ENCODE results near the gene RPA3. TPM values are rescaled to one million over a fixed set of nuclear protein-coding genes. Genes with fewer than 3 reads are reported as not detected.

Gene RPA3
- total RNA-seq (10 to 100 TPM; 22.6 to 28.5 TPM), polyA plus RNA-seq (10 to 100 TPM; 23.1 to 40.9 TPM)
- long read RNA-seq, donor 1, partial matches to known transcripts: 37 of 39 reads
- long read RNA-seq, donor 1, other reads (novel, unspliced or antisense): 0 of 39 reads
- long read RNA-seq, donor 2, partial matches to known transcripts: 33 of 34 reads
- long read RNA-seq, donor 2, other reads (novel, unspliced or antisense): 0 of 34 reads
- long read RNA-seq, donor 3, partial matches to known transcripts: 15 of 15 reads
- long read RNA-seq, donor 3, other reads (novel, unspliced or antisense): 0 of 15 reads
- long read RNA-seq, donor 4, partial matches to known transcripts: 24 of 28 reads
- long read RNA-seq, donor 4, other reads (novel, unspliced or antisense): 0 of 28 reads
- long read RNA-seq, donor 5, partial matches to known transcripts: 45 of 49 reads
- long read RNA-seq, donor 5, other reads (novel, unspliced or antisense): 0 of 49 reads

GRCh38 chr7:7718492-7718891 is at the start of gene RPA3:
RPA3 (minus strand) TSS chr7:7718607; CDS start chr7:7640418, 78,189 bp downstream.
- Histone ChIP-seq H3K36me3 (ENCODE audit: control insufficient read depth in 4 of 4, insufficient read depth in 4 of 4, low read length in 4 of 4) (peaks cover 0 to 2% (median 0%) of the 10 kb centered on the region in 4 donors), H3K9me3 (ENCODE audit: control insufficient read depth in 4 of 4, insufficient read depth in 3 of 4, low read length in 3 of 4) (no peaks in the 10 kb centered on the region), H3K9ac (ENCODE audit: insufficient read depth in 1 of 2, low read length in 2 of 2) (no peak within 1 kb of the TSS), H3K4me1 (ENCODE audit: control insufficient read depth in 5 of 5, insufficient read depth in 5 of 5, low read length in 5 of 5) (peaks cover 0 to 2% (median 0%) of the 10 kb centered on the region in 5 donors), H3K27me3 (ENCODE audit: control insufficient read depth in 3 of 3, insufficient read depth in 3 of 3, low read length in 2 of 3) (no peaks in the 10 kb centered on the region), H3K4me3 (no peak within 1 kb of the TSS), H3K27ac (ENCODE audit: low read depth in 1 of 2, low read length in 1 of 2) (no peak within 1 kb of the TSS)
- TF ChIP-seq CTCF (IDR thresholded peaks at IDR 0.05; ENCODE audit: control extremely low read depth, extremely low read depth): no peak
- no peak for DNase-seq
- ATAC-seq (ENCODE audit: insufficient read depth, low FRiP score): no peak
- WGBS, 2 donors: 94 to 98% methylated on average over 1 of the region's 1 CpG

GRCh38 chr7:7766671-7767070 is 48.3 kb upstream of the RPA3 start:
- H3K27ac ChIP-seq (ENCODE audit: low read depth in 1 of 2, low read length in 1 of 2): no peak overlapping the region
- H3K9me3 ChIP-seq (ENCODE audit: control insufficient read depth in 4 of 4, insufficient read depth in 3 of 4, low read length in 3 of 4): no peaks in the 10 kb centered on the region
- no peaks in the 10 kb centered on the region for H3K27me3 ChIP-seq (ENCODE audit: control insufficient read depth in 3 of 3, insufficient read depth in 3 of 3, low read length in 2 of 3)
- H3K36me3 ChIP-seq (ENCODE audit: control insufficient read depth in 4 of 4, insufficient read depth in 4 of 4, low read length in 4 of 4): no peaks in the 10 kb centered on the region
- TF ChIP-seq CTCF (IDR thresholded peaks at IDR 0.05; ENCODE audit: control extremely low read depth, extremely low read depth): no peak
- no peak overlapping the region for H3K4me3 ChIP-seq
- H3K4me1 ChIP-seq (ENCODE audit: control insufficient read depth in 5 of 5, insufficient read depth in 5 of 5, low read length in 5 of 5): peaks cover 0 to 7% (median 1%) of the 10 kb centered on the region in 5 donors
- H3K9ac ChIP-seq (ENCODE audit: insufficient read depth in 1 of 2, low read length in 2 of 2): no peak overlapping the region
- no peak for ATAC-seq (ENCODE audit: insufficient read depth, low FRiP score)
- no peak for DNase-seq

GRCh38 chr7:7765422-7765821 is 47.0 kb upstream of the RPA3 start:
- Histone ChIP-seq H3K36me3 (ENCODE audit: control insufficient read depth in 4 of 4, insufficient read depth in 4 of 4, low read length in 4 of 4) (no peaks in the 10 kb centered on the region), H3K27me3 (ENCODE audit: control insufficient read depth in 3 of 3, insufficient read depth in 3 of 3, low read length in 2 of 3) (no peaks in the 10 kb centered on the region), H3K27ac (ENCODE audit: low read depth in 1 of 2, low read length in 1 of 2) (no peak overlapping the region), H3K4me3 (no peak overlapping the region), H3K9ac (ENCODE audit: insufficient read depth in 1 of 2, low read length in 2 of 2) (no peak overlapping the region), H3K4me1 (ENCODE audit: control insufficient read depth in 5 of 5, insufficient read depth in 5 of 5, low read length in 5 of 5) (peaks cover 0 to 7% (median 1%) of the 10 kb centered on the region in 5 donors), H3K9me3 (ENCODE audit: control insufficient read depth in 4 of 4, insufficient read depth in 3 of 4, low read length in 3 of 4) (no peaks in the 10 kb centered on the region)
- DNase-seq (no peak), ATAC-seq (ENCODE audit: insufficient read depth, low FRiP score) (no peak)
- no peak for TF ChIP-seq CTCF (IDR thresholded peaks at IDR 0.05; ENCODE audit: control extremely low read depth, extremely low read depth)
